Left renal cortex interstitium (tissue), 4 donors: ENCODE results near the gene BCL2L11. TPM values are rescaled to one million over a fixed set of nuclear protein-coding genes. Genes with fewer than 3 reads are reported as not detected.
A peak's percentile ranks its signal among the peaks of the same experiment; 100 is the strongest.
"Not testable (repeated sequence)": the region's sequence is repeated elsewhere in the genome, so short reads cannot be mapped to it uniquely, and the experiment has no call there.

ENCODE experiments used
- DNase-seq, 4 donors: peaks; one replicate each; pipeline ENCODE4 v3.0.0-alpha.2; 2013; ENCODE audit warnings: low read depth in 4 of 4, low spot score in 2 of 4, missing footprints in 1 of 4
- polyA plus RNA-seq, 4 donors: library from polyadenylated mRNA; unstranded; fragments of 120-200 nt; gene quantifications; one replicate each; pipeline ENCODE4 v1.2.1, GENCODE V29; 2013; ENCODE audit not compliant: insufficient read length in 4 of 4

The BCL2L11 gene
- 10 to 100 TPM; 15.4 to 20.8 (median 18.1) TPM for polyA plus RNA-seq

GRCh38 chr2:111120253-111121027 lies at the start of gene BCL2L11:
TSS of gene BCL2L11 (plus strand) at chr2:111120914. CDS start at chr2:111123746, 2,832 bp downstream.
- peak; percentile 45 to 82 (median 72) for DNase-seq

- peak in 1 of 4 donors; percentile 45 for DNase-seq
Measured at GRCh38 chr2:111071600-111072171, 49.0 kb upstream of the BCL2L11 start.

GRCh38 chr2:111072220-111072871 lies 48.4 kb upstream of the BCL2L11 start:
- DNase-seq = no peak

GRCh38 chr2:111082659-111083058 lies 38.1 kb upstream of the BCL2L11 start:
- not testable (repeated sequence) for DNase-seq

GRCh38 chr2:111091811-111092211 lies 28.9 kb upstream of the BCL2L11 start:
- no peak for DNase-seq

- DNase-seq = no peak
Measured at GRCh38 chr2:111094691-111095090, 26.0 kb upstream of the BCL2L11 start.

- DNase-seq = no peak
Measured at GRCh38 chr2:111095434-111095833, 25.3 kb upstream of the BCL2L11 start.

GRCh38 chr2:111099402-111099801 lies 21.3 kb upstream of the BCL2L11 start:
- DNase-seq = no peak

- no peak for DNase-seq
Measured at GRCh38 chr2:111100087-111100764, 20.5 kb upstream of the BCL2L11 start.

GRCh38 chr2:111100765-111101162 lies 19.9 kb upstream of the BCL2L11 start:
- no peak for DNase-seq

GRCh38 chr2:111101592-111101991 lies 19.1 kb upstream of the BCL2L11 start:
- no peak for DNase-seq

GRCh38 chr2:111102216-111102615 lies 18.5 kb upstream of the BCL2L11 start:
- no peak for DNase-seq

- DNase-seq = no peak
Measured at GRCh38 chr2:111105926-111106325, 14.8 kb upstream of the BCL2L11 start.

GRCh38 chr2:111106706-111107105 lies 14.0 kb upstream of the BCL2L11 start:
- no peak for DNase-seq

GRCh38 chr2:111108745-111109271 lies 11.9 kb upstream of the BCL2L11 start:
- DNase-seq = no peak

GRCh38 chr2:111111101-111111755 lies 9.5 kb upstream of the BCL2L11 start:
- no peak for DNase-seq

- no peak for DNase-seq
Measured at GRCh38 chr2:111113838-111114237, 6.9 kb upstream of the BCL2L11 start.

- DNase-seq = no peak
Measured at GRCh38 chr2:111116011-111116746, 4.5 kb upstream of the BCL2L11 start.

GRCh38 chr2:111116843-111117597 lies 3.7 kb upstream of the BCL2L11 start:
- peak; percentile 56 to 75 (median 68) for DNase-seq
